Fibroblast of pulmonary artery (primary cell): ENCODE measurements around the gene SPOP.
"Not testable (repeated sequence)": the region's sequence is repeated elsewhere in the genome, so short reads cannot be mapped to it uniquely, and the experiment has no call there.

ENCODE experiments used
- DNase-seq: peaks from one replicate; pipeline ENCODE4 v3.0.0-alpha.2; 2010; ENCODE audit warnings: low read depth
- H3K4me3 ChIP-seq: replicated peaks from 2 replicates; pipeline ENCODE4 v1.5.1; 2011; ENCODE audit warnings: low read depth, mild to moderate bottlenecking, control low read depth, low read length, moderate library complexity
- CTCF ChIP-seq: IDR thresholded peaks from 2 replicates; pipeline ENCODE4 v1.5.1; 2011; ENCODE audit warnings: mild to moderate bottlenecking, control low read depth, low read length, inconsistent platforms; ENCODE audit errors: missing control alignments

SPOP gene

GRCh38 chr17:49571764-49572163 lies 106.1 kb downstream of the SPOP start:
- TF ChIP-seq CTCF = no peak
- DNase-seq = no peak
- no peak overlapping the region for H3K4me3 ChIP-seq

GRCh38 chr17:49571283-49571682 lies 106.6 kb downstream of the SPOP start:
- H3K4me3 ChIP-seq = no peak overlapping the region
- no peak for TF ChIP-seq CTCF
- DNase-seq = no peak

DNA sequence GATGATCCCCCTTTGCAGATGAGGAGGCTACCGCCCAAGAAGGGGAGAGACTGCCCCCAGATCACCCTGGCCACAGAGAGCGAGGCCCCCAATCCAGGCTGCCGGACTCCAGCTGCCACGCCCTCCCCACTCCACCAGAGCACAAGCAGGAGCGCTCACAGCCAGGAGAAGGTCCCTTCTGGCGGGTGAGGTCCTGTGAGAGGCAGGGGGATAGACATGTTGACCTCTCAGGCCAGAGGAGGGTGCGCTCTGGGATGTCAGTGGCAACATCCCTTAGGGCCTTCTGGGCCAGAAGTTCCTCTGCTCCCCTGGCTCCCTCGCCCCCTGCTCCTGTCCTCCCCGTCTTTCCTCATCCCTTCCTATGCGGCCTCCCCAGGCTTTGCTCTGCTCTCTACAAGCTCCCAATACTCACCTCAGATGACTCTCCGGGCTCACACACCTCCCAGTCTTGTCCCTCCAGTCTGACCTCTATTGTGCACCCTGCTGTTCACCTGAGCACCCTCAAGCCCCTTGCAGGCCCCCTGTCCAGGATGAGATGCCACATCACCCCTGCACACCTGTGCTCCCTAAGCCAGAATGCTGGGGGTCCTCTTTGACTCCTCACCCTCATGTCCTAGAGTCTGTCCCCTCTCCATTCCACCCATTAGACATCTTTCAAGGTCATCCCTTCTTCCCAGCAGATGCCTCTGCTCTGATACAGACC lies 107.2 kb downstream of the SPOP start:
- H3K4me3 ChIP-seq = no peak overlapping the region
- DNase-seq = no peak
- TF ChIP-seq CTCF = no peak

DNA sequence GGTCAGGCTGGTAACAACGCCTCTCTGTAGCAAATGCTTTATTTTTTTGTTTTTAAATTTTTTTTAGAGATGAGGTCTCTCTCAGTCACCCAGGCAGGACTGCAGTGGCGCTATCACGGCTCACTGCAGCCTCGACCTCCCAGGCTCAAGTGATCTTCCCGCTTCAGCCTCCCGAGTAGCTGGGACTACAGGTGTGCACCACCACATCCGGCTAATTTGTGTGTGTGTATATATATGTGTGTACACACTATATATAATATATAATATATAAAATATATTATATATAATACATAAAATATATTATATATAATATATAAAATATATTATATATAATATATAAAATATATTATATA lies 109.2 kb downstream of the SPOP start:
- H3K4me3 ChIP-seq = not testable (repeated sequence)

DNA sequence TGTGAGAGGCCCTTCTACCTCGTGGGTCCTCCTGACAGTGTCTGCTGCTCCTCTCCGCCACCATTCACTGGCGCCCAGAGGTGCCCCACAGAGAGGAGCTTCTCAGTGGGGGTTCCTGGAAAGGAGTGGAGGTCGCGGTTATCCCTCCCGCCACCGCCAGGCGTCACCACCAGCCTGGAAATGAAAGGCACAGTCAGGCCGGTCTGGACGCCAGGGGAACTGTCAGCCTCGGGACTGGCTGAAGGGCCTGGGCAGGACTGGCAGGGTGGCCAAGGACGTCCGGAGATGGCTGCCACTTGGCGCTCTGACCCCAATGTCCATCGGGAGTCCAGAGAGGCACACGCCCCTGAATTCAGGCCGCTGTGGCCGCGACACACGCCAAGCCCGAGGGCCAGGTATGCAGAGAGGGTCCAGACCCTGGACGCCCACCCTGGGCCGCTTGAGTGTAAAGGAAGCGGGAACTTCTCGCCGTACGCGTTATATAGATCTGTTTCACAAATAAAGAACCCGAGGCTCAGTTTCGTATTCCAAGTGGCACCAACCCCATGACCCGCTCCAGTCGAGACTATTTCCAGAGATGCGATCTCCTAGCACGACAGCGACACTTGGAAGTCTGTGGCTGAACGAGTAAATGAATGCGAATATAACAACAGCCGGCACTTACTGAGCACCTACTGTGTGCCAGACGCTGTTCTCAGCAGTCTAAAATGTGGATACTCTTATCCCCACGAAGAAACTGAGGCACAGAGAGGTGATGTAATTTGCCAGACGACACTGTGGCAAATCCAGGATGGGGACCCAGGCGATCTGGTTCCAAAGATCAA lies 109.8 kb downstream of the SPOP start:
- peak; percentile 82 for DNase-seq
- TF ChIP-seq CTCF = peak; percentile 82

More for the DNA sequence above, 109.2 kb downstream of the SPOP start:
- not testable (repeated sequence) for DNase-seq

GRCh38 chr17:49567104-49567521 lies 110.8 kb downstream of the SPOP start:
- no peak for TF ChIP-seq CTCF
- no peak overlapping the region for H3K4me3 ChIP-seq
- DNase-seq = no peak

More for the DNA sequence above, 109.8 kb downstream of the SPOP start:
- H3K4me3 ChIP-seq = peak overlapping the region; percentile 46

DNA sequence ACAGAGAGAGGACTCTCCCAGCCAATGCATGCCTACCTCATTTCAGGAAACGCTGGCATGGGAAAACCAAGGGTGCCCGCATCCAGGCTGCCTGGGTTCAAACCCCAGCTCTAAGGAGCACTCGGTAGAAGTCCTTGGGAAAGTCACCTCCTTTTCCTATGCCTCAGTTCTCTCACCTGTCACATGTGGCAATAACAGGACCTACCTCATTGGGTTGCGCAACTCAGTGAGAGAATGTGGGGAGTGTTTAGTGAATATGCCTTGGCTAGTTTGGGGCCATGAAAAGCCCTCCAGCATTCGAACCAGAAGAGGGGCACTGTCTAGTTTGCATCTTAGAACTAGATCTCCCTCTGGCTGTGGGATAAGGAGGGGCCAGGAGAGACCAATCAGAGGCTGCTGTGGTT lies 111.2 kb downstream of the SPOP start:
- TF ChIP-seq CTCF = no peak
- no peak for DNase-seq
- no peak overlapping the region for H3K4me3 ChIP-seq
